ENCODE data around the gene IL17REL. TPM values are rescaled to one million over a fixed set of nuclear protein-coding genes. Genes with fewer than 3 reads are reported as not detected.
A peak's percentile ranks its signal among the peaks of the same experiment; 100 is the strongest.

The IL17REL gene
- total RNA-seq, 4 donors from 2014 or later, result not detected

DNA sequence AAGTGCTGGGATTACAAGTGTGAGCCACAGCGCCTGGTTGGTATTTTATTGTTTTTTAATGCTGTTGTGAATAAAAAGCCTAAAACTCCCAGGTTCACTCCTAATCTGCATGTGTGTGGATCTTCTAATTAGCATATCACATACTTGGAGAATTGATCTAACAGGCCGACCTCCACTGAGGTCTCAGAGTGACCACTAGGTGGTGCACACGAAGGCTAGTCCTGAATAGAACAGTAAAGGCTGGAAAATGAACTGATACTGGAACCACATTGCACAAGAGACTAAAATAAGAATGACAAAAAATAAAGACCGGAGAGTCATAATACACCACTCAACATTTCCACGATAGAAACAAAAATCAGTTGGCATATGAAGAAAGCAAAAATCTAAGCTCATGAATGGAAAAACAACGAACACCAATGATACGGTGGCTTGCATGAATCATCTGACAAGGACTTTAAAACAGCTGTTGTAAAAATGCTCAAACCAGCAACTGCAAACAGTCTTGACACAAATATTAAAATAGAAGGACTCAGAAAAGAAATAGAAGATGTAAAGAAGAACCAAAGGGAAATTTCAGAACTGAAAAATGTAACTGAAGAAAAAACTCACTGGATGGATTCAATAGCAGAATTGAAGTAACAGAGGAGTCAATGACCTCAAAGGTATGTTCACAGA is 32.8 kb downstream of the IL17REL start:
- H3K4me1 ChIP-seq, result peaks cover 8 to 17% (median 8%) of the 10 kb centered on the region in 3 donors
- 54 to 57% methylated on average over 6 to 7 of the region's 7 CpGs for WGBS, 2 donors
- H3K36me3 ChIP-seq, result no peaks in the 10 kb centered on the region
- no peak for DNase-seq
- peaks cover 0 to 7% (median 2%) of the 10 kb centered on the region in 3 donors for H3K9me3 ChIP-seq
- H3K27ac ChIP-seq, result no peak overlapping the region
- intact Hi-C loops (cut with DNase I), result no loop called here
- no peak overlapping the region for H3K4me3 ChIP-seq
- H3K27me3 ChIP-seq, result peaks cover 6 to 43% (median 12%) of the 10 kb centered on the region in 4 donors
- TF ChIP-seq, protein P1, sequence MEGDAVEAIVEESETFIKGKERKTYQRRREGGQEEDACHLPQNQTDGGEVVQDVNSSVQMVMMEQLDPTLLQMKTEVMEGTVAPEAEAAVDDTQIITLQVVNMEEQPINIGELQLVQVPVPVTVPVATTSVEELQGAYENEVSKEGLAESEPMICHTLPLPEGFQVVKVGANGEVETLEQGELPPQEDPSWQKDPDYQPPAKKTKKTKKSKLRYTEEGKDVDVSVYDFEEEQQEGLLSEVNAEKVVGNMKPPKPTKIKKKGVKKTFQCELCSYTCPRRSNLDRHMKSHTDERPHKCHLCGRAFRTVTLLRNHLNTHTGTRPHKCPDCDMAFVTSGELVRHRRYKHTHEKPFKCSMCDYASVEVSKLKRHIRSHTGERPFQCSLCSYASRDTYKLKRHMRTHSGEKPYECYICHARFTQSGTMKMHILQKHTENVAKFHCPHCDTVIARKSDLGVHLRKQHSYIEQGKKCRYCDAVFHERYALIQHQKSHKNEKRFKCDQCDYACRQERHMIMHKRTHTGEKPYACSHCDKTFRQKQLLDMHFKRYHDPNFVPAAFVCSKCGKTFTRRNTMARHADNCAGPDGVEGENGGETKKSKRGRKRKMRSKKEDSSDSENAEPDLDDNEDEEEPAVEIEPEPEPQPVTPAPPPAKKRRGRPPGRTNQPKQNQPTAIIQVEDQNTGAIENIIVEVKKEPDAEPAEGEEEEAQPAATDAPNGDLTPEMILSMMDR (IDR thresholded peaks at IDR 0.05), result peak in 5 of 6 experiments; percentile 35 to 57 (median 38)
- no peak for TF ChIP-seq POLR2A (IDR thresholded peaks at IDR 0.05)

DNA sequence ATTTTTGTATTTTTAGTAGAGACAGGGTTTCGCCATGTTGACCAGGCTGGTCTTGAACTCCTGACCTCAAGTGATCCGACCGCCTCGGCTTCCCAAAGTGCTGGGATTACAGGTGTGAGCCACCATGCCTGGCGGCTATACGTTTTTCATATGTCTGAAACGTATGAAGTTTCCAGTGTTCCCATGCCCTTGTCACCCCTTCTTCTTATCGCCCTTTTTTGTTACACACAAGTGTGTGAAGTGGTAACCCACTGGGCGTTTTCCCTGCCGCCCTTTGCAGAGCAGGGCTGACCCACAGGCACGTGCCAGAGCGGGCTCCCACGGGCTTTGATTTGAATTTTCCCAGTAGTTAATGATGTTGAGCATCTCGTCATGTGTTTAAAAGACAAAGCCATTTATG is 35.0 kb downstream of the IL17REL start:
- Histone ChIP-seq H3K27ac (no peak overlapping the region), H3K4me1 (peaks cover 0 to 5% (median 0%) of the 10 kb centered on the region in 3 donors), H3K9me3 (peaks cover 0 to 7% (median 2%) of the 10 kb centered on the region in 3 donors), H3K27me3 (peaks cover 0 to 21% (median 0%) of the 10 kb centered on the region in 4 donors), H3K4me3 (no peak overlapping the region), H3K36me3 (no peaks in the 10 kb centered on the region)
- no peak for TF ChIP-seq POLR2A (IDR thresholded peaks at IDR 0.05)
- TF ChIP-seq, protein P1 (IDR thresholded peaks at IDR 0.05), result no peak
- intact Hi-C loops (cut with DNase I), result no loop called here
- WGBS, 2 donors, result 68 to 82% methylated on average over 14 of the region's 14 CpGs
- DNase-seq, result no peak

GRCh38 chr22:49976439-49977175 is 36.0 kb downstream of the IL17REL start:
- H3K4me3 ChIP-seq, result no peak overlapping the region
- intact Hi-C loops (cut with DNase I), result no loop called here
- H3K9me3 ChIP-seq, result peaks cover 0 to 7% (median 2%) of the 10 kb centered on the region in 3 donors
- H3K27me3 ChIP-seq, result peaks cover 0 to 12% (median 0%) of the 10 kb centered on the region in 4 donors
- WGBS, 2 donors, result 42 to 51% methylated on average over 15 of the region's 15 CpGs
- no peaks in the 10 kb centered on the region for H3K36me3 ChIP-seq
- peaks cover 6 to 14% (median 8%) of the 10 kb centered on the region in 3 donors for H3K4me1 ChIP-seq
- TF ChIP-seq, protein P1 (IDR thresholded peaks at IDR 0.05), result no peak
- no peak for TF ChIP-seq POLR2A (IDR thresholded peaks at IDR 0.05)
- DNase-seq, result no peak
- peak overlapping the region in 1 of 4 donors; percentile 19 for H3K27ac ChIP-seq

DNA sequence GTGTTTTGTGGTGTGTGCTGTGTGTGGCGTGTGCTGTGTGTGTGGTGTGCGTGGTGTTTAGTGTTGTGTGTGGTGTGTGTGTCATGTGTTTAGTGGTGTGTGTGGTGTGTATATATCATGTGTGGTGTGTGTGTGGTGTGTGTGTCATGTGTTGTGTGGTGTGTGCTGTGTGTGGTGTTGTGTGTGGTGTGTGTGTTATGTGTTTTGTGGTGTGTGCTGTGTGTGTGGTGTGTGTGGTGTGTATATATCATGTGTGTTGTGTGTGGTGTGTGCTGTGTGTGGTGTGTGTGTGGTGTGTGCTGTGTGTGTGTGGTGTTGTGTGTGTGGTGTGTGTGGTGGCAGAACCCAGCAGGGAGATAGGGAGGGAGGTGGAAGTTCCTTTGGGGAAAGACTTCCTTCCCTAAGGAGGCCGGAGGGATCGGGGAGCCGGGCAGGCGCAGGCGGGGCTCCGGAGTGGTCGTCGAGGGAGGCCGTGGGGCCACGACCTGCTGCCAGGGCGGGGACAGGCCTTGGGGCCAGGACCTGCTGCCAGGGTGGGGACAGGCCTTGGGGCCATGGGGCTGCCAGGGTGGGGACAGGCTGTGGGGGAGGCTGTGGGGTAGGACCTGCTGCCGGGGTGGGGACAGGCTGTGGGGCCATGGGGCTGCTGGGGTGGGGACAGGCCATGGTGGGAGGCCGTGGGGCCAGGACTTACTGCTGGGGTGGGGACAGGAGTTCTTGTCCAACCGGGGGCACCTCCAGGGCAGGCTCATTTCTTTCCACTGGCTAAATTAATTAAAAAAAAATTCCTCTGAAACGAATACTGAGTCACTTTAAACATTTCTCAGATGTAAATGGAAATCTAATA is 36.8 kb downstream of the IL17REL start:
- no peak for DNase-seq
- peaks cover 13 to 22% (median 16%) of the 10 kb centered on the region in 3 donors for H3K4me1 ChIP-seq
- intact Hi-C loops (cut with DNase I), result no loop called here
- H3K4me3 ChIP-seq, result no peak overlapping the region
- peaks cover 0 to 7% (median 2%) of the 10 kb centered on the region in 3 donors for H3K9me3 ChIP-seq
- no peaks in the 10 kb centered on the region for H3K36me3 ChIP-seq
- H3K27me3 ChIP-seq, result peaks cover 0 to 3% (median 0%) of the 10 kb centered on the region in 4 donors
- peak overlapping the region in 2 of 4 donors; percentile 9 to 76 for H3K27ac ChIP-seq
- no peak for TF ChIP-seq POLR2A (IDR thresholded peaks at IDR 0.05)
- TF ChIP-seq, protein P1 (IDR thresholded peaks at IDR 0.05), result no peak
- 20 to 35% methylated on average over 7 to 14 of the region's 17 CpGs for WGBS, 2 donors
